Measurements from ENCODE around the gene NR6A1.

Gene NR6A1

DNA sequence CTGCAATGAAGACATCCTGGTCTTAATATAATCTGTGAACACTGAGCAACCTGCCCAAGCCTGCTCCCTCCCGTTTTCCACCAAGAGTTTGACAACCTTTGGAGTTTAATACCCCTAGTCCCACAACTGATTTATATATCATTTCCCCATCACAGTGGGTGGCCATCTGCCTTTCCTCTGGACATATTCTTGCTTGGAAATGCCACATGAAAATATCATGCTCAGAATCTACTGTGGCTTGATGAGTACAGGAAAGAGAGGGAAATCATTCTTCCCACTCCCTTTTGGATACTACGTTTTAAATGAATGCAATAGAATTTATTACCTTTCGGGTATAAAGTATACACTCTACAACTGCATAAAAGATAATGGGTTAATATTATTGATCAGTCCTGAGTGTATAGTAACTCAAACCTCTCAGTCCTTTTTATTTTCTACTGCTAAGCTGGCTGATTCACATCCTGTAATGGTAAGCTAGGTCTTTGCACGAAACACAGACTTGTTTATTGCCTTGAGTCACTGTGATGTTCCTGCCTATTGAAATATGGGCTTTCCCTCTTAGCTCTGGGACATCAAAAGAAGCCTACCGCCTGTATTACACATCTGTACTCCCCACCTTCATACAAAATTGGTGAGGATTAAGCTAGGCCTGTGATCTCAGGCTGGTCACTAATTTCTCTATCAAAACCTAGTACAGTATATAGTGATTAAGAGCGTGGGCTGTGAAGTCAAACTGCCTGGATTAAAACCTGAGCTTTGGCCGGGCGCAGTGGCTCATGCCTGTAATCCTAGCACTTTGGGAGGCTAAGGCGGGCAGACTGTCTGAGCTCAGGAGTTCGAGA, 196.4 kb downstream of the NR6A1 start:
- DNase-seq (ENCODE audit: low read depth) = no peak

DNA sequence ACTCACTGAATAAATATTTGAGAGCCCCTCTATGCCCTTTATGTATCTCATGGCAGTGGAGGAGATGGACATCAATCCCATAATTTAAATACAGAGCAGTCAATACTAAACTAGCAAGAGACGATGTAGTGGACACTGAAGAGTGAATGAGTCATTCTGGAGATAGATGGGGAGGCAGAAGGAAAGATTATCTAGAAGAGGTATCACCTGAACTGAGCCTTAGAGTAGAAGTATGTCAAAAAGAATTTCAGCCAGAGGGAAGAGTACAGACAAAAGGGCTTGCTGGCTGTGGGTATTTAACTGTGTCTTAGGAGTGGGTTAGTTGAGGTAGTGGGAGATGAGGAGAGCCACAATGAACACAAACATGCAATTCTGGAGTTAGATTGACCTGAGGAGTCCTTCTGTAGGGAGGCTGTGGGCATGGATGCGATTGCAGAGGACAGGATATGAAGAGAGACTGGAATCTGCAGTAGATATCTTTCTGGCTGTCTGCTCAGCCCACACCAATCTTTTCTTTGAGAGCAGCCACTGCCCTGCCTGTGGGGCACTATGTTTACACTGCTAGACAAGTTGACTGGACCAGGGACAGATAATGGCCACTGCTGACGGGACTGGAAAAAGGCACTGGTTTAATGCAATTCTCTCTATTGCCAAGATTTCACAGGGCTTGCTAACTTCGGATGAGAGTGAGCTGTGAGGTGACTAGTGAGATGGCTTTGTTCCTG, 200.0 kb downstream of the NR6A1 start:
- DNase-seq (ENCODE audit: low read depth) = no peak

- no peak for DNase-seq (ENCODE audit: low read depth)
Measured at GRCh38 chr9:124569942-124570341, 201.2 kb downstream of the NR6A1 start.

- DNase-seq (ENCODE audit: low read depth) = no peak
Measured at GRCh38 chr9:124567362-124567761, 203.7 kb downstream of the NR6A1 start.

GRCh38 chr9:124562328-124562727, 208.8 kb downstream of the NR6A1 start:
- no peak for DNase-seq (ENCODE audit: low read depth)

DNA sequence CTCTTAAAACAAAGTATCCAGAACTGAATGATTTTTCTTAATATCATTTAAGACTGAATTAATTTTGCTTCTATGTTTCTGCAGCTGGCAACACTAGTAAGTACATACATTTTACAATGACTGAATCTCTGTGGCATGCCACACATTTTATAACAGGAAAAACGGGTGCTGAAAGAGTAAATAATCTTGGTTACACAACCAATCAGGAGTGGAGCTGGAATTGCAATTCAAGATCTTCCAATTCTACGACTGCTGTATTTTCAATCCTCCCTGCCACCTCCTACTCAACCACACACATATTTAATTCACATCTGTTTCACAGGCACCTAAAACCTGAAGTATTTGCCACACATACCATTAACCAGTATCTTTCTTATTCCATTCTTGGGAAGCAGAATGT, 211.2 kb downstream of the NR6A1 start:
- DNase-seq (ENCODE audit: low read depth) = no peak

DNA sequence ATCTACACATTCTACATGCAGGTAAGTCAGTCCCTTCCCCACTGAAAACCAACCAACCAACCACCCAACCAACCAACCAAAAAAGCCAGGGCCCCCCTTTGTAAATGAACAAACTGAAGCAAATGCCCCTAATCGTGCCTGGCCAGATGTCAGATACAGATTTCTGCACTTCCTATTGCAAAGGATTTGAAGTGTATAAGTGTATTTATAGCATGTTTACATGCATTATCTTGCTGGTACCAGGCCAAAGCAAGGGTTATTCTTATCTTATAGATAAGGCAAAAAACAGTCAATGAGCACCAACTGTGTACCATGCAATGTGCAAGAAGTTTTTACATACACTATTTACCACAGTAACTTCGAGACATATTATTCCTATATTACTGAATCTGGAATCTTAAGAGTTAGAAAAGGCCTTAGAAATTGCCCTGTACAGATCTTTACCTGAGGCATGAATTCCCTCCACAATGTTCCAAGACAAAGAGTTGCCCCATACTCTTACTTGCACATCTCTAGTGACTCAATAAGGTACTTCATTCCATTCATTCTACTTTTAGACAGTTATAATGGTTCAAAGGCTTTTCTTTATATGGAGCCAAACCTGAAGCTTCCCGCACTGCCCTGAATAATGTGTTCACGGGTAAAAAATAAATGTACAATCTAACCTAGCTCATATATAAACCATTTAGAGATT, 212.2 kb downstream of the NR6A1 start:
- no peak for DNase-seq (ENCODE audit: low read depth)

DNA sequence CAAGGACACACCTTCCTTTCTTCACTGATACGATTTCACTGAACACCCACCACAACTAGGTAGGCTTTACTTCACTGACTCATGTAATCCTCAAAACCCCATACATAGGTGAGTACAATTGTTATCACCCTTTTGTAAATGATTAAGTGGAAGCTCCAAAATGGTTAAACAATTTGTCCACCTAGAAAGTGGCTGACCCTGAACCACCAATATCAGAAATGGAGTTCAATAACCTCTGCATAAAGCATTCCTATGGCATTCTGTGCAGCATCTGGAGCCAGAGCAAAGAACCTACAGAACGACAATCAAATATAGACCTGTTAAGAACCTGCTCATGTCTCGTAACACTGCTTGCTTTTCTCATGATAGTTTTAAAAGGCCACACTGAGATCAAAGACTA, 213.2 kb downstream of the NR6A1 start:
- DNase-seq (ENCODE audit: low read depth) = no peak

DNA sequence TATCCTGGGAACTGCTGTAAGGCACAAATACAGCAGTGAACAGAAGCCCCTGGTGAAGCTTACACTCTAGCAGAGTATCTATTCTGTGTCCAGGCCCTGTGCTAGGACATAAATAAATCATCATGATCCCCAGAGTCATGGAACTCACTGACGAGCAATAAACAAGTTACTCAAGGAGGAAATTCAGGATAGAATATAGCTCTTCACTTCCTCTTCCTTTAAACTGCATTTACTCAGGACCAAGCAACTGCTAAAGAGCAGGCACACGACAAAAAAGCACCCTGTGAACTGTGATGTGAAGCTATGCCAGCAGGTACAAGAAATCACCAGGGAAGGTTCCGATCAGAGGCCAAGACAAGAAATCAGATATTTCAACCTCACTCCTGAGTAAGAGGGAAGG, 216.1 kb downstream of the NR6A1 start:
- DNase-seq (ENCODE audit: low read depth) = no peak

DNA sequence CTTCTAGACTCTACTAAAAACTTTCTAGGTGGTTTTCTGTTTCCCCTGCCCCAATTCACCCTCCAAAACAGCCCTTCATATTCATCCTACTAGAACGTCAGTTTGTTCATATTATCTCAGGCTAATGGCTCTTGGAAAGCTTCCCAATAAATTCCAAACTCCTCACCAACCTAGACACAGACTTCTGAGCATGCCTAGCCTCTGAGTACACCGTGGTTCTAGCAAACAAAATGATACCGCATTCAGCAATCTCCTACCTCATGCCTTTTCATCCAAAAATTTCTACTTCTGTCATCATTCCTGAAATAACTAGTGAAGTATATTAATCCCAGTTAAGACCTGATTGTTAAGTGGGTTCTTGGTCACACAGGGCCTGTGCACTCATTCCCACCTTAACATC, 217.4 kb downstream of the NR6A1 start:
- DNase-seq (ENCODE audit: low read depth) = no peak

DNA sequence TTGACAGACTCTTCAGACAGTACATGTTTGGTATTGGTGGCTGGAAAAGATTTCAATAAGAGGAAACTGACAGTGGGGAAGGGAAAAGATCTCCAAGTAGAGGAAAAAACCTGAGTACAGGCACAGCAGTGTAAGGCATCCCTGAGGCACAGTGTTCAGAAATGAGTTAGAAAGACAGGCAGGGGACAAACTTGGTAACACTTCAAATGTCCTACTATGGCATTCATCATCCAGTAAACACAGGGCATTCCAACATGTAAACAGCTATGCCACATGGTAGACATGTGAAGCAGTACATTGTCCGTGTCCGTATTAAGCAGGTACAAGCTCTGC, 218.9 kb downstream of the NR6A1 start:
- DNase-seq (ENCODE audit: low read depth) = no peak

- no peak for DNase-seq (ENCODE audit: low read depth)
Measured at GRCh38 chr9:124551472-124552272, 219.4 kb downstream of the NR6A1 start.

DNA sequence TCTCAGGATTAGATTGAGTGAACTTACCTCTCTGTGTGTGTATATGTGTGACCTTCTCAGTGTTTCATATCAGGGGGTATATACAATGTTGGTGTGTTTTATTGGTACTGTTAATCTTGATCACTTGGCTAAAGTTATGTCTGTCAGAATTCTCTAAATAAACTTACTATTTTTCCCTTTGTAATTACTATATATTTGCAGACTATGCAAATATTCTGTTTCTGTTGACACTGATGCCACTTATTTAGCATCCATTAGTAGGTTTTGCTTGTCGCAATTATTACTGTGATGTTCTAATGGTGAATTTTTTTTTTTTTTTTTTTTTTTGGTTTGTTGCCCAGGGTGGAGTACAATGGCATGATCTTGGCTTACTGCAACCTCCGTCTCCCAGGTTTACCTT, 221.0 kb downstream of the NR6A1 start:
- DNase-seq (ENCODE audit: low read depth) = no peak

DNA sequence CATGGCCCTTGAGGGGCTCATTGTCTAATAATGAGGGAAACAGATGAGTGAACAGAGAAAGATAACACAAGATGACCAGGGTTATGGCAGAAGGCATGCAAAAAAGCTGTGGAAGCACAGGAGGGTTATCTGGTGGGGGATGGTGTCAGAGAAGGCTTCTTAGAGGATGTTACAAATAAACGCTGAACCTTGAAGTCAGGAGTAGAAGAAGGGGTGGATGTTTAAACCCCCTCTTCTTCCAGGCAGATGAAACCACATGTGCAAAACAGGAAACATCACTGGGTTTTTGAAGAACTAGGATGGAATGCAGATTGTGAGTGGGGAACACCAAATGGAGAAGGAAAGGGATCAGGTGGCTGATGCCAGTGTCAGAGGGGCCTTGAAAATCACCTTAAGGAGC, 222.1 kb downstream of the NR6A1 start:
- DNase-seq (ENCODE audit: low read depth) = no peak

GRCh38 chr9:124544535-124544934, 226.6 kb downstream of the NR6A1 start:
- DNase-seq (ENCODE audit: low read depth) = no peak

GRCh38 chr9:124541824-124542223, 229.3 kb downstream of the NR6A1 start:
- no peak for DNase-seq (ENCODE audit: low read depth)

DNA sequence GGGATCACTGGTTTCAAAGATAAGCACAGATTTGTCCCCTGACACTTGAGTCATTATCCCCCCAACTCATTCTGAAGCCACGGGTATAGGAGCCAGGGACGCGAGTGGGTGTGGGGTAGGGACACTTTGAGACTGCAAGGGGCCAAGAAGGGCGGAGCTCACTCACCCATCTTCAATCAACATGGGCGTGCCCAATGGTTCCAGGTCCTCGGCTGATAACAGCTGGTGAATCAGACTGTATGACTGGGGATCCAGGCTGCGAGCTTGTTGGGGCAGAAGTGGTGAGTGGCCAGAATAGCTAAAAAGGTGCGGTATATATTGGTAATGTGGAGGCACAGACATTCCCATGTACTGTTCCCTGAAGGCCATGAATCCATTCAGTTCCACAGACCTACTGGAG, 233.2 kb downstream of the NR6A1 start:
- no peak for DNase-seq (ENCODE audit: low read depth)

DNA sequence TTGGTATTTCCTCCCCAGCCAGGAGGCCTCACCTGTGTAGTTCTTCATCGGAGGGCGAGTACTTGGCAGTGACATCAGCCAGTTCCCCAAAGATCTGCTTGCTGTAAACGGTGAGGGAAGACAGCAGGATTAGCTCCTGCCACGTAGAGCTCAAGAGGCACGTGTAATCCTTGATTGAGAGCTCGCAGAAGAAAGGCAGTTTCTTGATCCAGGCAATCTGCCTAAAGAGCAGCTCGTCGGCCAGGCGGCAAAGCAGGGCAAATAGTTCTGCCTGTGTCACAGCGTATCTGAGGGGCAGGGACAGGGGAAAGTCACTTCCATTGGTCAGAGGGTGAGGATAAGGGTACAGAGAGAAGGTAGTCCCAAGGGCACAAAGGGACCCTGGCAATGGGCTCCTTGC, 235.3 kb downstream of the NR6A1 start:
- DNase-seq (ENCODE audit: low read depth) = no peak

GRCh38 chr9:124532897-124533296, 238.2 kb downstream of the NR6A1 start:
- no peak for DNase-seq (ENCODE audit: low read depth)

DNA sequence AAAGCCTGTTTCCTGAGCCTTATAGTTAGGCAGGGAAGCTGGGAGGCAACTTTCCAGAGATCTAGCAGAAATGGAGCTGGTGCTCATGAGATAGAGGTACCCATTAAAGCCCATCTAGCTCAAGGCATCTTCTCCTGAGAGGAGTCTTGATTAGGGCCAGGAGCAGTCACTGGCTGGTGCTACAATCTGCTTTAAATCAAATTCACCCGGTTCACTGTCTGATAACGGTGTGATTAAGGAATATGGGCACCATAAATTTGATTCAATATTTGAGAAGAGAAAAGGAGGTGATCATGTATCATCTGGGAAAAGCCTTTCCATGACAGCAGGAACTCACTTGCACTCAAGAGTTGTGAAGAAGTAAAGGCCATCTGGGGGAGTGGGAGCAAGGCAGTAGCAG, 240.0 kb downstream of the NR6A1 start:
- DNase-seq (ENCODE audit: low read depth) = no peak

DNA sequence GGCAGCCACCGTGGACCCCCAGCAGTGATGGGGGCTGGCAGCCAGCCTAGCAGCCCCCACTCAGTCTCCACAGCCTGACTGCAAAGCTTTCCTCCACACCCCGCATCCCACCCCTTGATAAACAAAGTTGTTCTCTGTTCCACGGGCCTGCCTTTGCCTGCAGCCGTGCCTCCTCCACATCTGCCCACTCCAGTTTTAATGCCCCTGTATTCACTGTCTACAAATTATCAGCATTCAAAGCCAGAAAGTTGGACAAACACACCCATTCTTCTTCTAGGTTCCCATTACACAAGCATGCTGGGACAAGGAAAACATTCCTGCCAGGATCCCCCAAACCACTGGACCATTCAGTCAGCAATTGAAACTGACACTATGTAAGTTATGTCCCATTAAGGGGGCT, 240.9 kb downstream of the NR6A1 start:
- no peak for DNase-seq (ENCODE audit: low read depth)

GRCh38 chr9:124527781-124528180, 243.3 kb downstream of the NR6A1 start:
- DNase-seq (ENCODE audit: low read depth) = no peak

Data from stimulated activated CD8-positive, alpha-beta memory T cell treated with anti-CD3 and anti-CD28 coated beads, Interleukin-15, amount 100 ng/mL, for 24 hours (primary cell).